SU-DHL-6 (cell line): ENCODE measurements around the gene LTA.

Experiments
- EZH2phosphoT487 ChIP-seq: fragments of 200-600 bp; sonication (generic), shearing (Covaris generic); conservative IDR thresholded peaks from 2 replicates; pipeline ENCODE4 v1.6.1; 2018; ENCODE audit warnings: mild to moderate bottlenecking, antibody characterized with exemption, low read length, moderate library complexity, mixed read lengths
- TF ChIP-seq, protein P1 (sequence below): fragments of 200-600 bp; sonication (generic); IDR thresholded peaks from one replicate; pipeline ENCODE4 v1.5.1; 2017; ENCODE audit warnings: antibody characterized with exemption, mild to moderate bottlenecking, low read length, moderate library complexity; ENCODE audit not compliant: insufficient read depth, poor library complexity, severe bottlenecking

DNA sequence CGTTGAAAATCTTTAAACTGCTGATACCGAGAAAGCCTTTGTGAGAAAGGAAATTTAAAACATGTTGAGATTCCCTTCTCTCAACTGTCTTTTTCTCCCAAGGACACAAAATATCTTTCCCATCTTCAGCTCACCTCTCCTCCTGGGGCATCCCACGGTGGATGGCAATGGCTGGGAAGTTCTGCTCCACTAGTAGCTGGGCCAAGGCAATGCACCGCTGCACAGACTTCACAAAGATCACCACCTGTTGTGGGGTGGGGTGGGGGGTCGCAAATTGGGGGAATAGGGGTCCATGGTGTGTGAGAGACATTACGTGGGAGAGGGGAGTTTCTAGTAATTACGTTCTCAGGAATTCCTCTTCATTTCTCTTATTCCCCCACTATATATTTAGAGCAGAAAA is 40.9 kb upstream of the LTA start:
- TF ChIP-seq, protein P1, sequence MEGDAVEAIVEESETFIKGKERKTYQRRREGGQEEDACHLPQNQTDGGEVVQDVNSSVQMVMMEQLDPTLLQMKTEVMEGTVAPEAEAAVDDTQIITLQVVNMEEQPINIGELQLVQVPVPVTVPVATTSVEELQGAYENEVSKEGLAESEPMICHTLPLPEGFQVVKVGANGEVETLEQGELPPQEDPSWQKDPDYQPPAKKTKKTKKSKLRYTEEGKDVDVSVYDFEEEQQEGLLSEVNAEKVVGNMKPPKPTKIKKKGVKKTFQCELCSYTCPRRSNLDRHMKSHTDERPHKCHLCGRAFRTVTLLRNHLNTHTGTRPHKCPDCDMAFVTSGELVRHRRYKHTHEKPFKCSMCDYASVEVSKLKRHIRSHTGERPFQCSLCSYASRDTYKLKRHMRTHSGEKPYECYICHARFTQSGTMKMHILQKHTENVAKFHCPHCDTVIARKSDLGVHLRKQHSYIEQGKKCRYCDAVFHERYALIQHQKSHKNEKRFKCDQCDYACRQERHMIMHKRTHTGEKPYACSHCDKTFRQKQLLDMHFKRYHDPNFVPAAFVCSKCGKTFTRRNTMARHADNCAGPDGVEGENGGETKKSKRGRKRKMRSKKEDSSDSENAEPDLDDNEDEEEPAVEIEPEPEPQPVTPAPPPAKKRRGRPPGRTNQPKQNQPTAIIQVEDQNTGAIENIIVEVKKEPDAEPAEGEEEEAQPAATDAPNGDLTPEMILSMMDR, result no peak
- TF ChIP-seq EZH2phosphoT487, result no peak
